BE2C (cell line): ENCODE results near the gene WDR20.

Experiments used
- DNase-seq: peaks from one replicate; pipeline ENCODE4 v3.0.0-alpha.2; 2020
- H3K27me3 ChIP-seq: fragments of 250-450 bp; sonication (Bioruptor Pico); 2 replicates; pipeline ENCODE4 v1.5.1; 2020; ENCODE audit warnings: mild to moderate bottlenecking
- H3K36me3 ChIP-seq: fragments of 250-450 bp; sonication (Bioruptor Pico); 2 replicates; pipeline ENCODE4 v1.5.1; 2020; ENCODE audit warnings: mild to moderate bottlenecking
- H3K4me1 ChIP-seq: fragments of 250-450 bp; sonication (Bioruptor Pico); 2 replicates; pipeline ENCODE4 v1.5.1; 2020
- H3K4me3 ChIP-seq: 2 replicates; pipeline ENCODE4 v1.5.1; 2011; ENCODE audit warnings: low read depth, low read length
- H3K9me3 ChIP-seq: fragments of 250-450 bp; sonication (Bioruptor Pico); 2 replicates; pipeline ENCODE4 v1.5.1; 2020
- TF ChIP-seq, protein P1 (sequence below): IDR thresholded peaks from 2 replicates; pipeline ENCODE4 v1.5.1; 2012; ENCODE audit warnings: mild to moderate bottlenecking, low read depth, low read length

The WDR20 gene

DNA sequence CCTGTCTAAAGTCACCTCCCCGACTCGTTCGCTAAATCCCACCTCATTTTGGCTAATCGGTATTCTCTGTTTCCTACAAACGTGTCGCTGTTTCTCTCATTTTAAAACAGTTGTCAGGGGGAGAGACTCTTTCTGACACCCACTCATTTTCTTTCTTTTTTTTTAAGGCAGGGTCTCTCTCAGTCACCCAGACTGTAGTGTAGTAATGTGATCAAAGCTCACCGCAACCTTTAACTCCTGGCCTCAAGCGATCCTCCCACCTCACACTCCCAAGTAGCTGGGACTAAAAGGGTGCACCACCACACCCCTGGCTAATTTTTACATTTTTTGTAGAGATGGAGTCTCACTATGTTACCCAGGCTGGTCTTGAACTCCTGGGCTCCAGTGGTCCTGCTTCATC lies 19.1 kb downstream of the WDR20 start:
- no peaks in the 10 kb centered on the region for H3K27me3 ChIP-seq

DNA sequence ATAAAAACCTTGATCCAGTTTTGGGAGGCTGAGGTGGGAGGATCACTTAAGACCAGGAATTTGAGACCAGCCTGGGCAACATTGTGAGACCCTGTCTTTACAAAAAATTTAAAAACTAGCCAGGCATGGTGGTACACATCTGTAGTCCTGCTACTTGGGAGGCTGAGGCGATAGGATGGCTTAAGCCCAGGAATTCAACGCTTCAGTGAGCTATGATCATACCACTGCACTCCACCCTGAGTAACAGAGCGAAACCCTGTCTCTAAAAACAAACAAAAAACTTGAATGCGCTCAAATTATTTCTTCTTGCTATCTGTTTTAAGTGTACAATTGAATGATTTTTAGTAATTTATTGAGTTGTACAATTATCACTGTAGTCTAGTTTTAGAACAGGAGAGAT lies 20.1 kb downstream of the WDR20 start:
- TF ChIP-seq, protein P1, sequence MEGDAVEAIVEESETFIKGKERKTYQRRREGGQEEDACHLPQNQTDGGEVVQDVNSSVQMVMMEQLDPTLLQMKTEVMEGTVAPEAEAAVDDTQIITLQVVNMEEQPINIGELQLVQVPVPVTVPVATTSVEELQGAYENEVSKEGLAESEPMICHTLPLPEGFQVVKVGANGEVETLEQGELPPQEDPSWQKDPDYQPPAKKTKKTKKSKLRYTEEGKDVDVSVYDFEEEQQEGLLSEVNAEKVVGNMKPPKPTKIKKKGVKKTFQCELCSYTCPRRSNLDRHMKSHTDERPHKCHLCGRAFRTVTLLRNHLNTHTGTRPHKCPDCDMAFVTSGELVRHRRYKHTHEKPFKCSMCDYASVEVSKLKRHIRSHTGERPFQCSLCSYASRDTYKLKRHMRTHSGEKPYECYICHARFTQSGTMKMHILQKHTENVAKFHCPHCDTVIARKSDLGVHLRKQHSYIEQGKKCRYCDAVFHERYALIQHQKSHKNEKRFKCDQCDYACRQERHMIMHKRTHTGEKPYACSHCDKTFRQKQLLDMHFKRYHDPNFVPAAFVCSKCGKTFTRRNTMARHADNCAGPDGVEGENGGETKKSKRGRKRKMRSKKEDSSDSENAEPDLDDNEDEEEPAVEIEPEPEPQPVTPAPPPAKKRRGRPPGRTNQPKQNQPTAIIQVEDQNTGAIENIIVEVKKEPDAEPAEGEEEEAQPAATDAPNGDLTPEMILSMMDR = no peak
- H3K4me3 ChIP-seq = no peak overlapping the region
- no peaks in the 10 kb centered on the region for H3K27me3 ChIP-seq
- peaks cover 19% of the 10 kb centered on the region for H3K36me3 ChIP-seq
- no peaks in the 10 kb centered on the region for H3K9me3 ChIP-seq
- peaks cover 7% of the 10 kb centered on the region for H3K4me1 ChIP-seq
- no peak for DNase-seq

More for the DNA sequence above, 19.1 kb downstream of the WDR20 start:
- H3K4me3 ChIP-seq = no peak overlapping the region
- no peaks in the 10 kb centered on the region for H3K9me3 ChIP-seq
- no peak for DNase-seq
- TF ChIP-seq, protein P1 = no peak
- H3K36me3 ChIP-seq = peaks cover 13% of the 10 kb centered on the region
- H3K4me1 ChIP-seq = peaks cover 11% of the 10 kb centered on the region

DNA sequence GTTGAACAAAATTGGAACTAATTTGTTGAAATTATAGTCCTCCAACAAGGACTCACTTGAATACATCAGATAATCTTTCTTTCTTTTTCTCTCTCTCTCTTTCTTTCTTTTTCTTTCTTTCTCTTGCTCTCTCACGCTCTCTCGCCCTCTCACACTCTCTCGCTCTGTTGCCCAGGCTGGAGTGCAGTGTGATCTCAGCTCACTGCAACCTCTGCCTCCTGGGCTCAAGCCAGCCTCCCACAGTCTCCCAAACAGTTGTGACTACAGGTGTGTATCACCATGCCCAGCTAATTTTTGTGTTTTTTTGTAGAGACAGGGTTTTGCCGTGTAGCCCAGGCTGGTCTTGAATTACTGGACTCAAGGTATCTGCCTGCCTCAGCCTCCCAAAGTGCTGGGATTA lies 22.8 kb downstream of the WDR20 start:
- TF ChIP-seq, protein P1 = no peak
- Histone ChIP-seq H3K4me1 (peaks cover 9% of the 10 kb centered on the region), H3K27me3 (no peaks in the 10 kb centered on the region), H3K9me3 (no peaks in the 10 kb centered on the region), H3K36me3 (peaks cover 19% of the 10 kb centered on the region), H3K4me3 (no peak overlapping the region)
- no peak for DNase-seq

DNA sequence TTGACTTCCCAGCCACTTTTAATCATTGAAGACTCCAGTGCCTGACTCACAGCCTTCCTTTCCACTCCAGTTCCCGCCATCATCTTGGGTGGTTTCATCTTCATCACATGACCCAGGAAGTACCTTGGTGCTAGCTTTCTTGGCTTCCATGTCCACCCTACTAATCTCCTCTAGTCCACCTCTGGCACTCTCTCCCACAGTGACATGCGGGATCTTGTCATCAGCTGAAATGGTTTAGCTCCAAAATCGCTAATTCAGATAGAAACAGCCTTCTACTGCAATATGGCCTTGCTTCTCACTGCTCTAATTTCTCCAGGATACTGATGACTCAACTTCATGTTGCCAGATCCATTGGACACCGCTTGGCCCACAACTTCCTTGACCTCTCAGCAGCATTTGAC lies 24.5 kb downstream of the WDR20 start:
- Histone ChIP-seq H3K36me3 (peaks cover 19% of the 10 kb centered on the region), H3K9me3 (no peaks in the 10 kb centered on the region), H3K27me3 (no peaks in the 10 kb centered on the region), H3K4me1 (peaks cover 9% of the 10 kb centered on the region), H3K4me3 (no peak overlapping the region)
- TF ChIP-seq, protein P1 = no peak
- no peak for DNase-seq

DNA sequence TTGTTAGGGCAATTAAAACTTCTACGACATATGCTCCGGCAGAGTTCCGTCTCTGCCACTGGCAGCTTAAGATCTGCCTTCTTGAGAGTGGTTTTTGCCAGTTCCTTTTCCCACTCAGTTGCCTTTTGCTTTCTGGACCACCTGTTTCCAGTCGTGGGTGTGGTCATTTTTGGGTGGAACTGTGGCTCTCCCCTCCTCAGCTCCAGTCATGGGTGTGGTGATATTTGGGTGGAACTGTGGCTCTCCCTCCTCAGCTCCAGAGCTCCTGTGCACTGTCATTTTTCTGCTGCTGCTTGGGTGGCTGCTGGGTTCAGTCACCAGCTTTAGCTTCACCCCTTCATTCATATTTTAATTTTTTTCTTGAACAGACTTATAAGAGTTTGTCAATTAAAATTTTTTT lies 25.3 kb downstream of the WDR20 start:
- TF ChIP-seq, protein P1 = no peak
- Histone ChIP-seq H3K27me3 (no peaks in the 10 kb centered on the region), H3K9me3 (no peaks in the 10 kb centered on the region), H3K4me1 (peaks cover 9% of the 10 kb centered on the region), H3K4me3 (no peak overlapping the region), H3K36me3 (peaks cover 19% of the 10 kb centered on the region)
- no peak for DNase-seq

GRCh38 chr14:102170061-102170460 lies 30.4 kb downstream of the WDR20 start:
- Histone ChIP-seq H3K27me3 (no peaks in the 10 kb centered on the region), H3K36me3 (no peaks in the 10 kb centered on the region), H3K4me3 (no peak overlapping the region), H3K4me1 (peaks cover 8% of the 10 kb centered on the region), H3K9me3 (no peaks in the 10 kb centered on the region)
- no peak for DNase-seq
- TF ChIP-seq, protein P1 = no peak
